NCI-H526 treated with DMSO at 0.1 percent for 48 hours (cell line): ENCODE measurements around the gene ERMARD.

Experiments
- DNase-seq: peaks from one replicate; lab custom pipeline; 2025; lab: John Stamatoyannopoulos, UW

The ERMARD gene

DNA sequence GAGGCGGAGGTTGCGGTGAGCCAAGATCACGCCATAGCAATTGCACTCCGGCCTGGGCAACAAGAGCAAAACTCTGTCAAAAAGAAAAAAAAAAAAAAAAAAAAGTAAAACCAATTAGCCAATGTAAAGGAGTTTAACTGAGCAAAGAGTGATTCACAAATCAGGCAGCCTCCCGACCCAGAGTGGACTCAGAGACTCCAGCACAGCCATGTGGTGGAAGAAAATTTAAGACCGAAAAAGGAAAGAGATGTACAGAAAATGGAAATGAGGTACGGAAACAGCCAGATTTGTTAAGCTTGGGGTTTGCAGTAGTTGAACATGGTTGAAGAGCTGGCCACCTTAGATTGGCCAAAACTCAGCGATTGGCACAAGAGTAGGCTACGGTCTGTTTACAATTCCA lies 51.4 kb downstream of the ERMARD start:
- DNase-seq: no peak

DNA sequence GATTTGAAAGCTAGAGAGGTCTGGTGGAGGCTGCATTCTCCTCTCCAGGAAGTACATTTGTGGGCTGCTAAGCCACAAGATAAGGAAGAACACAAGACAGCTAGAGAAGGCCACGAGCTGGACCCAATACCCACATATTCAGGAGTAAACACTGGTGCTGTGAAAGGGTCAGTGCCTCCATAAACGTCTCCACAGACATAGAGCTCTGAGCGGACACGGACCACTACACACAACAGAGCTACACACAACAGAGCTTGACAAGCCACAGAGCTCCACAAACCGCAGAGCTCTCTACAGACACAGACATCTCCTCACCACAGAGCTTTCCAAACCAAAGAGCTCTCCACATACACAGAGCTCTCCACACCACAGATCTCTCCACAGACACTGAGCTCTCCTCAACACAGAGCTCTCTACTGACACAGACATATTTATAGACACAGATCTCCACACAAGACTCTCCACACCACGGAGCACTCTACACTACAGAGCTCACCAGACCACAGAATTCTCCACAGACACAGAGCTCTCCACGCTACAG lies 51.9 kb downstream of the ERMARD start:
- DNase-seq: no peak

DNA sequence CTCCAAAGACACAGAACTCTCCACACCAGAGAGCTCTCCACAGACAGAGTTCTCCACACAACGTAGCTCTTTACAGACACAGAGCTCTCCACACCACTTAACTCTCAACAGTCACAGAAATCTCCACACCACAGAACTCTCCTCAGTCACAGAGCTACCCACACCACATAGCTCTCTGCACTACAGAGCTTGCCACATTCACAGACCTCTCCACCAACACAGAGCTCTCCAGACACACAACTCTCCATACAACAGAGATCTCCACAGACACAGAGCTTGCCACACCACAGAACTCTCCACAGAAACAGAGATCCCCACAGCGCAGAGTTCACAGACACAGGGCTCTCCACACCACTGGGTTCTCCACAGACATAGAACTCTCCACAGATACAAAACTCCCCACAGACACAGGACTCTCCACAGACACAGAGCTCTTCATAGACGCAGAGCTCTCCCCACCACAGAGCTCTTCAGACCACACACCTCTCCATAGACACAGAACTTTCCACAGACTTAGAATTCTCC lies 52.5 kb downstream of the ERMARD start:
- no peak for DNase-seq

DNA sequence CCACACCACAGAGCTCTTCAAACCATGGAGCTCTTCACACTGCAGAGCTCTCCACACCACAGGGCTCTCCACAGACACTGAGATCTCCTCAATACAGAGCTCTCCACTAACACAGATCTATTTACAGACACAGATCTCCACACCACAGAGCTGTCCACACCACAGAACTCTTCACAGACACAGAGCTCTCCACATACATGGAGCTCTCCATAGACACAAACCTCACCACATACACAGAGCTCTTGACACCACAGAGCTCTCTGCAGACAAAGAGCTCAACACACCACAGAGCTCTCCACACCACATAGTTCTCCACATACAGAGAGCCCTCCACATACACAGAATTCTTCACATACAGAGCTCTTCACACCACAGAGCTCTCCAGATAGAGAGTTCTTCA lies 53.0 kb downstream of the ERMARD start:
- no peak for DNase-seq

DNA sequence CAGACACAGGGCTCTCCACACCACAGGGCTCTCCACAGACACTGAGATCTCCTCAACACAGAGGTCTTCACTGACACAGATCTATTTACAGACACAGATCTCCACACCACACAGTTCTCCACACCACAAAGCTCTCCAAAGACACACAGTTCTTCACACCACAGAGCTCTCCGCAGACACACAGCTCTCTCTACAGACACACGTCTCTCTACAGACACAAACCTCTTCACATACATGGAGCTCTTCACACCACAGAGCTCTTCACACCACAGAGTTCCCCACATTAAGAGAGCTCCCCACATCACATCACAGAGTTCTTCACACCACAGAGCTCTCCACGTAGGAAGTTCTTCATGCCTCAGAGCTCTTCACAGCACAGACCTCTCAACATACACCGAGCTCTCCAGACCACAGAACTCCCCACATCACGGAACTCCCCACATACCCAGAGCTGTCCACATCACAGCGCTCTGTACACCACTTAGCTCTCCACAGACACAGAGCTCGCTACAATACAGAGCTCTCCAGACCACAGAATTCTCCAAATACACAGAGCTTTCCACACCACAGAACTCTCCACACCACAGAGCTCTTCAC lies 53.9 kb downstream of the ERMARD start:
- no peak for DNase-seq

DNA sequence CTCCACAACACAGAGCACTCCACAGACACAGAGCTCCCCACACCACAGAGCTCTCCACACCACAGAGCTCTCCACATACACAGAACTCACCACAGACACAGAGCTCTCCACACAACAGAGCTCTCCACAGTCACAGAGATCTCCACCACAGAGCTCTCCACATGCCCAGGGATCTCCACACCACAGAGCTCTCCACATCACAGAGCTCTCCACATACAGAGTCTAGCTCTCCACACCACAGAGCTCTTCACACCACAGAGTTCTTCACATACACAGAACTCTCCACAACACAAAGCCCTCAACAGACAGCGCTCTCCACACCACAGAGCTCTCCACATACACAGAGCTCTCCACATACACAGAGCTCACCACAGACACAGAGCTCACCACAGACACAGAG lies 55.3 kb downstream of the ERMARD start:
- DNase-seq: no peak

DNA sequence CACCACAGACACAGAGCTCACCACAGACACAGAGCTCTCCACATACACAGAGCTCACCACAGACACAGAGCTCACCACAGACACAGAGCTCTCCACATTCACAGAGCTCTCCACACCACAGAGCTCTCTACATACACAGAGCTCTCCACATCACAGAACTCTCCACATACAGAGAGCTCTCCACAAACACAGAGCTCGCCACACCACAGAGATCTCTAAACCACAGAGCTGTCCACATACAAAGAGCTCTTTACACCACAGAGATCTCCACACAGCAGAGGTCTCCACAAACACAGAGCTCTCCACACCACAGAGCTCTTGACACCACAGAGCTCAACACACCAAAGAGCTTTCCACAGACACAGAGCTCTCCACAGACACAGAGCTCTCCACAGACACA lies 55.8 kb downstream of the ERMARD start:
- DNase-seq: no peak

DNA sequence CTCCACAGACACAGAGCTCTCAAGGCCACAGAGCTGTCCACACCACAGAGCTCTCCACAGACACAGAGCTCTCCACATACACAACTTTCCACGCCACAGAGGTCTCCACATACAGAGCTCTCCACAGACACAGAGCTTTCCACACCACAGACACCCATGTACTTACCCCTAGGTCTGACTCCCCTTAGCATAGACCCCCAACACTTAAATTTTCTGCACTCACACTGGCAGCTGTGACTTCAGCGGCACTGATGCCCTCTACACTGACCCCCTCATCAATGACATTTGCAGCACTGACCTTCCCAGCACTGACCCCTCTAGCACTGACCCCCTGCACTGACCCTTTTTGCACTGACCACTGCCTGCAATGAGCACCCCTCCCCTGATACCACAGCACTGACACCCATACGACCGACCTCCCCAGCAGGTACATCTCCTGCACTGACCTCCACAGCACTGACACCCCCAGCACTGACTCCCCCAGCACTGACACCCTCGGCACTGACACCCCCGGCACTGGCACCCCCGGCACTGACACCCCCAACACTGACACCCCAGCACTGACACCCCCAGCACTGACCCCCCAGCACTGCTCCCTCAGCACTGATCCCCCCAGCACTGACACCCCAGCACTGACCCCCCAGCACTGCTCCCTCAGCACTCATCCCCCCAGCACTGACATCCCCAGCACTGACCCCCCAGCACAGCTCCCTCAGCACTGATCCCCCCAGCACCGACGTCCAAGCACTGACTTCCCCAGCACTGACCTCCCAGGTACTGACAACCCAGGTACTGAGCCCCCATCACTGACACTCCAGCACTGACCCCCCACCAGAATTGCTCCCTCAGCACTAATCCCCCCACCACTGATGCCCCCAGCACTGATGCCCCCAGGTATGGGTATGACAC lies 56.5 kb downstream of the ERMARD start:
- no peak for DNase-seq

DNA sequence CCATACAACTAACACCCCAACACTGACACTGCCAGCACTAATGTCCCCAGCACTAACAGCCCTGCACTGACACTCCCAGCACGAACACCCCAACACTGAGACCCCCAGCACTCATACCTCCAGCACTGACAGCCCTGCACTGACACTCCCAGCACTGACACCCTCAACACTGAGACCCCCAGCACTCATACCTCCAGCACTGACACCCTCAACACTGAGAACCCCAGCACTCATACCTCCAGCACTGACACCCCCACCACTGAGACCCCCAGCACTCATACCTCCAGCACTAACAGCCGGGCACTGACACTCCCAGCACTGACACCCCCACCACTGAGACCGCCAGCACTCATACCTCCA lies 57.2 kb downstream of the ERMARD start:
- DNase-seq: no peak

DNA sequence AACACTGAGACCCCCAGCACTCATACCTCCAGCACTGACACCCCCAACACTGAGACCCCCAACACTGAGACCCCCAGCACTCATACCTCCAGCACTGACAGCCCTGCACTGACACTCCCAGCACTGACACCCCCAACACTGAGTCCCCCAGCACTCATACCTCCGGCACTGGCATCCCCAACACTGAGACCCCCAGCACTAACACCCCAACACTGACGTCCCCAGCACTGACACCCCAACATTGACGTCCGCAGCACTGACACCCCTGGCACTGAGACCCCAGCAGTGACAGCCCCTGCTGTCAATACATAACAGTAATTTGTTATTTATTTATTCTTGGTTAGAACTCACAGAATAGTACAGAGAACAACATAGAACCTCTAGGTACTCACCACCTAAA lies 58.0 kb downstream of the ERMARD start:
- DNase-seq: no peak

DNA sequence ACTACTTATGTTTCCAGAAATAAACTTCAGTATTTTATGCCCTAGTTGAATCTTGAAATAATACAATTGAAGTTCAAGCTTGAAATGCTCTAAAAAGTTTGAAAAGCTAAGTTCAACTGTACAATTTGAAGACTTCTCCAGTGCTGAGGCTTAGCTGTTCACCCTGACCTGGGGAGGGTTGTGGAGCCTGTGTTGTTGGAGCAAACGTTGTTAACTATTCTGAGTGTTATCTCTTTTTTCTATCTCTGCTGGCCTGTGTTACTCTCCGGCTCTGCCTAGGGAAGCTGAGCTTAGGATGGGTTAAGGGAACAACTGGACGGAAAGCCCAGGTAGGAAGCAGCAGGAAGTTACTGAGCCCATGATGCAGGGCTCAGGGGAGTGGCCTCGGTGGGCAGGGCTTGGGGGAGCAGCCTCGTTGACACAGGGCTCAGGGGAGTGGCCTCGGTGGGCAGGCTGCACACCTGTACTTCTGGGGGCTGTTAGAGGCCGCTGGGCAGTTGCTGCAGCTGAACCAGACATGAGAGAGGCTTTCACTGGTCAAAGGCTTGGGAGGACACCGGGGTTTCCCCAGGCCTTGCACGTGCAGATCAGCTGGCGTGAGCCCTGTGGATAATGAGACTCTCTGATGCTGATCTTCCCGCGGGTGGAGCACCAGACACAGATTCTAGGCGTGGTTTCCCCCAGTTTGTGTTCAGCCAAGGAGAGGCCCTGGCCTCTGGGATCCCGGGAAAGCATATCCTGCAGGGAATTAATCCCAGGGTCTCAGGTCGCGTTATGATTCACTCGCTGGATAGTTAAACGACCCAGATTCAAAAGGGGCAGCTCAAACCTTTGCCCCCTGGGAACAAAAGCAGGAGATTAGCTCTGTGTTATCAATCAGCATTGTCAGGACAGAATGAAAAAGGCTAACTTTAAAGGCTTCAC lies 58.9 kb downstream of the ERMARD start:
- peak; percentile 48 for DNase-seq

DNA sequence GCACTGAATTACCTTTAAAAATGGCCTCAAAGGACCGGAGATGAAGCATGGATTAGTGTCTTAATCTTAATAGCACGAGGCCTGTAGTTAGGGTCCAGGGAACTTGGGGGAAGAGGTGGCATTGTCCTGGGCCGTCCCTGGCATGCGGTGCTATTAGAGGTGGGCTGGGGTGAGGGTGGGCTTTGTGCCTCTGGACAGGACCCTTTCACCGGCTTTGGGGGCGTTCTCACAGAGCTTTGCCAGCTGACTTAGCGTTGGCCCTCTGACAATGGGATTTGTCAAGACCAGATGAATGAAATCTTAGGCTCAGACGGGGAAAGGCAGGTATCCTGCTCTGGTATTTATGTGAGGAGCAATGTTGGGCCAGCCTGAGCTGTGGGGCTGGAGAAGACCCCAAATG lies 59.6 kb downstream of the ERMARD start:
- DNase-seq: no peak

DNA sequence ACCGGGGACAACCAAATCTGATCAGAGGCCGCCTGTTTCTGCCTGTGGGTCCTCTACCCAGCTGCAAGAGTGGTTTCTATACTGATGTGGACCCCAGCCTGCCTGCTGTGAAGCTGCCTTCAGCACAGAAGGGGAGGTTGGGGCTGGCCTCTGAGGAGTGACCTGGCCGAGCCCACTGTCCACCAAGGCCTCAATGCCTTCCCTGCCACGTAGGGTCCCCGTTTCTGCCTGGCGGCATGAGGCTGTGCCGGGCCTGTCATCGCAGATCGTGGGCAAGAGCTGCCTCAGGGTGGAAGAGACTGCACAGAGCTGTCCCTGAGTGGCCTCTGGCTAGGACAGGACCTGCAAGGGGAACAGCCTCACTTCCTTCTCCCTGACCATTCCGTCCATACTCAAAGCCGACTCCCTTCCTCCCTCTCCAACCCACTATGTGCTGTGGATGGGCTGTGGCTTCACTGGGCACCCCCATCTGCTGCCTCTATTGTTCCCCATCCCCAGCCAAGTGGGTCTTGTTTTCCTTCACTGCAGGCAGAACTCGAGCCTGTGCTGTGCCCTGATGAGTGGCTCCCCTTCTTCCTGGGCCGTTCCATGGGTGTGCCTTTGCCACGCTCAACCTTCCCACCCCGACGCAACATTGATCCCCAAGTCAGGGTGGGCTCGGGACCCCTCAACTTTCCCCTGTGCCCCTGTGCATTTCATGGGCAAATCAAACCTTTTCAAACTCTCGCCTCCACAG lies 60.3 kb downstream of the ERMARD start:
- DNase-seq: no peak

DNA sequence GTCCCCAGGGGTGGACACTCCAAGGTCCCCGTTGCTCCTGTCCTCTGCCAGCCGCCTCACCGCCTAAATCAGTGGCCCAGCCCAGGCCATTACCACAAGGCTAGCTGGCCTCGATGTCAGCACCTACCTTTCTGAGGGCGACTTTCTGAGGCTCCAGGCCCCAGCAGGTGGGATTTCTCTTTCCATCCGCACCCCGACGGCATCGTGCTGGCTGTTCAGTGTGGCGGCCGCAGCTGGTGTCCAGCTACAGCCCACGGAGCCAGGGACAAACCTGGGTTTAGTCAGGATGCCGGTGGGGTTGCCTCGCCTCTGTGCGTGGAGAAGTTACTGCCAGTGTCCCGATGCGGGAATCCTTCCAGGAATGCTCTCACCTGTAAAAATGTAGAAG lies 60.8 kb downstream of the ERMARD start:
- DNase-seq: no peak

DNA sequence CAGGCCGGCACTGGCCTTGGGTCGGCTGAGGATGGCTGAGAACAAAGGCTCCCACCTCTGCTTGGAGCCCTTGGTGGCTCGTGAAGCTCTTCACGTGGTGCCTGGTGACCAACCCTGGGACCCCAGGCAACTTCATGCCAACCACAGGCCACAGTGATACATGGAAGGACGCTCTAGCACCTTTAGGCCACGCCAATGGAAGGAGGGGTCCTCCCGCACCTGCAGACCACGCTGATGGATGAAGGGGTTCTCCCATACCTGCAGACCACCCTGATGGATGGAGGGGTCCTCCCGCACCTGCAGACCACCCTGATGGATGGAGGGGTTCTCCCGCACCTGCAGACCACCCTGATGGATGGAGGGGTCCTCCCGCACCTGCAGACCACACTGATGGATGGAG lies 62.5 kb downstream of the ERMARD start:
- no peak for DNase-seq

DNA sequence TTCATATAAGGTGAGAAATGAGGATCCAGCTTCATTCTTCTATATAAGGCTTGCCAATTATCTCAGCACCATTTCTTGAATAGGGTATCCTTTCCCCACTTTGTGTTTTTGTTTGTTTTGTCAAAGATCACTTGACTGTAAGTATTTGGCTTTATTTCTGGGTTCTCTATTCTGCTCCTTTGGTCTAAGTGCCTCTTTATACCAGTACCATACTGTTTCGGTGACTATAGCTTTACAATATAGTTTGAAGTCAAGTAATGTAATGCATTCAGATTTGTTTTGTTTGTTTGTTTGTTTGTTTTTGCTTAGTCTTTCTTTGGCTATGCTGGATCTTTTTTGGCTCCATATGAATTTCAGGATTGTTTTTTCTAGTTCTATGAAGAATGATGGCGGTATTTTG lies 64.6 kb downstream of the ERMARD start:
- no peak for DNase-seq

DNA sequence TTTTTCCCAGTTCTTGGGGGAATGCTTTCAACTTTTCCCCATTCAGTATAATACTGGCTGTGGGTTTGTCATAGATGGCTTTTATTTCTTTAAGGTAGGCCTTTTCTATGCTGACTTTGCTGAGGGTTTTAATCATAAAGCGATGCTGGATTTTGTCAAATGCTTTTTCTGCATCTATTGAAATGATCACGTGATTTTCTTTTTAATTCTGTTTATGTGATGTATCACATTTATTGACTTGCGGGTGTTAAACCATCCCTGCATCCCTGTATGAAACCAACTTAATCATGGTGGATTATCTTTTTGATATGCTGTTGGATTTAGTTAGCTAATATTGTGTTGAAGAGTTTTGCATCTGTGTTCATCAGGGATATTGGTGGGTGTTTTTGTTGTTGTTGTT lies 65.6 kb downstream of the ERMARD start:
- no peak for DNase-seq

DNA sequence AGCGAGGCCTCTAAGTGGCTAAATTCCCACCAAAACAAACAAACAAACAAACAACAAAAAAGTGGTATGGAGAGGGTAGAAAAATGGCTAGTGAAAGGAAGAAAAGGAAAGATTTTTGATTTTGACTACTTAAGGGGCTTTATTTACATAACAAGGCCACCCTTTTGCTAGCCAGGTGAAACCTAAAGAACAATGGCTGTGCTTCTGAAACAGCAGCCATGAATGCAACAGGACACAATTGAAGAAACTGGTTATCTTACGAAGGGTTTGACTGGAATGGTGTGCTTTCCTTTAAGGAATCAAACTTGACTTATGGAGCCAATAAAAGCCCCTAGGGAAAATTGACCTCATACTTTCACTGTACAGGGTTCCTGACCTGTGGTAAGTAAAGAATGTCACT lies 68.9 kb downstream of the ERMARD start:
- DNase-seq: no peak

DNA sequence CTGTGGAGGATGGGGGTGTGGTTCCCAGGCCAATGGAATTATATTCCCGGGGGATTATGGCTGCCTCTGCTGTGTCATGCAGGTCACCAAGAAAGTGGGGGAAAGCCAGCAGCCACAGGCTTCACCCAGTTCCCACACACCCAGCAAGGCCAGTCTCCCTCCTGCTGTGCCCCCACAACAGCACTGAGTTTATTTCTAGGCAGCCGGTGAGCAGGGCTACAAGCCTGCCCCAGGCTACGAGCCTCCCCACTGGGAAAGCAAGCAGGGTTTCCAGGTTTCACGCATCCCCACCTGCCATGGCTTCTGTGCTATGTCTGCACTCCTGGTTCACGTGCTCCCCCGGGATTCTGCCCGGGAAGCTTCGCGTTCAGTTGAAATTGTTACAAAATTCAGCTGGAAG lies 72.6 kb downstream of the ERMARD start:
- DNase-seq: no peak

DNA sequence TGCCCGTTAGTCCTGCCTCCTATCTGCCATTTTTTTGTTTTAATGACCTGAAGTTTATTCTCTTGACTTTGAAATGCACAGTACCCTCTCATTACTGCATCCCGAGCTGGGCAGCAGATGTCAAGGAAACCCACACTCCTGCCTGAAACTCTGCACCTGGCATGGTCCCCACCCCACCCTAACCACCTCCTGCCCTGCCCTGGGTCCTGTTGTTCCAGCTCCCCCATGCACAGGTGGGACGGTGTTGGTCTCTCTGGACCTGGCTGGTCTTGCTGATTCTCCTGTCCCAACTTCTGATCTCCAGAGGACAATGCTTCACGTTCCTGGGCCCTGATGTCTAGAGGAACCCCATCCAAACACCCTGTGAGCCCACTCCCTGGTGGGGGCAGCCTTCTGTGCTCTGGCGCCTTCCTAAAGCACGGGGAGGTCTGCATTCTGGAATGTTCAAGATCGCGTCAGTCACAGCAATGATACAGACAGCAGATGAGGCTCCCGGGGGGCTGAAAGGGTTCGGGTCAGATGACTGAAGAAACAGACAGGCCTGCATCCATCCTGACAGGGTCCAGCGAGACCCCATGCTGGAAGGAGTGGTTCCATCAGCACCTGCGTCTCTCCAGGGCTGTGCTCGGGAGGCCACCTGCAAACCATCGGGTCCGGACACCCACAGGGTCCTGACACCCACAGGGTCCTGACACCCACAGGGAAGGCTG lies 73.6 kb downstream of the ERMARD start:
- DNase-seq: no peak
